NB4 (cell line): ENCODE data around the gene CAPN8.

Experiments used
- POLR2A ChIP-seq: IDR thresholded peaks from 2 replicates; pipeline ENCODE4 v1.6.1; 2011; ENCODE audit warnings: mild to moderate bottlenecking; ENCODE audit not compliant: insufficient read length; ENCODE audit errors: extremely low read depth
- TF ChIP-seq, protein P1 (sequence below): IDR thresholded peaks from one replicate; pipeline ENCODE4 v1.5.1; 2012; ENCODE audit warnings: low read depth, low read length

DNA sequence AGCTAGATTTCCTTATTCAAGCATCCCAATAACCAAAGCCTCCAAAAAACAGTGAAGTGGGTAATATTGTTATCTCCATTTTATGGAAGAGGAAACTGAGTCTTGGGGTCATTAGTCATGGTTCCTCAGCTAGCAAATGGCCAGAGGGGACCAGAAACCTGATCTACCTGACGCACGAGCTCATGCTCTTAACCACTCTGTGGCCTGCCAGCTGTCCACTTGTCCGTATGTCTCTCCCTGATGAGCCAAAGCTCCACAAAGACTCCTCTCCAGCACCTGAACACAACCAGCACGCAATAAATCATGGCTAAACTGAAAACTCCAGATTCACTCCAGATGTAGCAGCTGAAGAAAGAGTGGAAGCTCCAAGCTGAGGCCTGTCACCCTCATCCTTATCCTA is 5.8 kb downstream of the CAPN8 start:
- TF ChIP-seq, protein P1, sequence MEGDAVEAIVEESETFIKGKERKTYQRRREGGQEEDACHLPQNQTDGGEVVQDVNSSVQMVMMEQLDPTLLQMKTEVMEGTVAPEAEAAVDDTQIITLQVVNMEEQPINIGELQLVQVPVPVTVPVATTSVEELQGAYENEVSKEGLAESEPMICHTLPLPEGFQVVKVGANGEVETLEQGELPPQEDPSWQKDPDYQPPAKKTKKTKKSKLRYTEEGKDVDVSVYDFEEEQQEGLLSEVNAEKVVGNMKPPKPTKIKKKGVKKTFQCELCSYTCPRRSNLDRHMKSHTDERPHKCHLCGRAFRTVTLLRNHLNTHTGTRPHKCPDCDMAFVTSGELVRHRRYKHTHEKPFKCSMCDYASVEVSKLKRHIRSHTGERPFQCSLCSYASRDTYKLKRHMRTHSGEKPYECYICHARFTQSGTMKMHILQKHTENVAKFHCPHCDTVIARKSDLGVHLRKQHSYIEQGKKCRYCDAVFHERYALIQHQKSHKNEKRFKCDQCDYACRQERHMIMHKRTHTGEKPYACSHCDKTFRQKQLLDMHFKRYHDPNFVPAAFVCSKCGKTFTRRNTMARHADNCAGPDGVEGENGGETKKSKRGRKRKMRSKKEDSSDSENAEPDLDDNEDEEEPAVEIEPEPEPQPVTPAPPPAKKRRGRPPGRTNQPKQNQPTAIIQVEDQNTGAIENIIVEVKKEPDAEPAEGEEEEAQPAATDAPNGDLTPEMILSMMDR: no peak
- no peak for TF ChIP-seq POLR2A
